ENCODE data around the gene IGF2R.

Gene IGF2R

DNA sequence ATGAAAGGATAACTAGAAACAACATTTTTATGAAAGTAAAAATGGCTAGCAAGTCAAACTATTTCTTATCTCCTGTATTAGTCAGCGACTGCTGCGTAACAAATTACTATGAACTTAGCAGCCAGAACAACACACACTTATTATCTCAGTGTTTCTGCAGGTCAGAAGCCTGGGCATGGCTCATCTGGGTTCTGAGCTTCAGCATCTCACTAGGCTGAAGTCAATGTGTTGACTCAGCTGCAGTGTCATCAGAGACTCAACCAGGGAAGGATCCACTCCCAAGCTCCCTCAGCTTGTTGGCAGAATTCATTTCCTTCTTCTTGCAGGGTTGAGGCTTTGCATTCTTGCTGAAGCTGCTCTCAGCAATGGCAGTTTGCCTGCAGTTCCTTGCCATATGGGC is 33.2 kb upstream of the IGF2R start:
- Histone ChIP-seq H3K4me2 (ENCODE audit: low read depth, low read length) (no peak overlapping the region), H3K79me2 (ENCODE audit: low read length) (no peaks in the 10 kb centered on the region), H3K4me3 (ENCODE audit: low read length) (no peak overlapping the region), H3K27me3 (replicated peaks; ENCODE audit: insufficient read depth, low read length) (no peaks in the 10 kb centered on the region), H3K36me3 (replicated peaks; ENCODE audit: insufficient read depth, low read length) (no peaks in the 10 kb centered on the region), H3K9me3 (replicated peaks; ENCODE audit: insufficient read depth, low read length) (no peaks in the 10 kb centered on the region), H3K27ac (ENCODE audit: low read length) (no peak overlapping the region), H3K9ac (ENCODE audit: low read length) (no peak overlapping the region), H4K20me1 (ENCODE audit: insufficient read depth, low read length) (no peaks in the 10 kb centered on the region), H3K4me1 (ENCODE audit: low read length) (no peaks in the 10 kb centered on the region), H2AFZ (ENCODE audit: low read length) (no peak overlapping the region), H3F3A (ENCODE audit: insufficient read depth, low read length) (no peaks in the 10 kb centered on the region), H3K9me2 (replicated peaks; ENCODE audit: insufficient read depth, low read length) (no peaks in the 10 kb centered on the region)
- TF ChIP-seq CTCF (IDR thresholded peaks at IDR 0.05; ENCODE audit: low read length) (no peak), EZH2phosphoT487 (IDR thresholded peaks at IDR 0.05; ENCODE audit: low read length) (no peak), EZH2 (optimal IDR thresholded peaks at IDR 0.05; ENCODE audit: low read depth, low read length) (no peak)
- DNase-seq: no peak

DNA sequence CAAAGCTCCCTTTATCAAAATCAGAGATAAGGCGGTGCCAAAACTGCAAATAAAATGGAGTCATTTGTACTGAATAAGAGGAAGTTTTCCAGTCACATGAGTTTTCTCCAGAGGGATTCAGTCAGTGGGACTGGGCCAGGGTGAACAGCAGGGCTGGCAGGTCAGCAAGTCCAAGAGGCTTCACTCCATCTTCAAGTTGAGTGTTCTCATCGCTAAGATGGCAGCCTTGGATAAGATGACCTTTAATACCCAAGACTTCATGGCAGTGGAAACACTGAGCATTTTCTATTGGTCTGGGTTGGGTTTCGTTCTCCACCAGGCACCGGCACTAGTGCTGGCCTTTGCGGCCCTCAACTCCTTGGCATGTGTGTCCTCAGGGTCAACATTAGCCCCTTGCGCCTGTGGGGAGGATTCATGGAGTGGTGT is 29.3 kb upstream of the IGF2R start:
- Histone ChIP-seq H3K79me2 (ENCODE audit: low read length) (no peaks in the 10 kb centered on the region), H2AFZ (ENCODE audit: low read length) (no peak overlapping the region), H3K9me2 (replicated peaks; ENCODE audit: insufficient read depth, low read length) (no peaks in the 10 kb centered on the region), H3K27me3 (replicated peaks; ENCODE audit: insufficient read depth, low read length) (no peaks in the 10 kb centered on the region), H3K9me3 (replicated peaks; ENCODE audit: insufficient read depth, low read length) (no peaks in the 10 kb centered on the region), H3K4me2 (ENCODE audit: low read depth, low read length) (no peak overlapping the region), H3K27ac (ENCODE audit: low read length) (no peak overlapping the region), H3K4me1 (ENCODE audit: low read length) (no peaks in the 10 kb centered on the region), H3K9ac (ENCODE audit: low read length) (no peak overlapping the region), H3F3A (ENCODE audit: insufficient read depth, low read length) (no peaks in the 10 kb centered on the region), H4K20me1 (ENCODE audit: insufficient read depth, low read length) (no peaks in the 10 kb centered on the region), H3K4me3 (ENCODE audit: low read length) (no peak overlapping the region), H3K36me3 (replicated peaks; ENCODE audit: insufficient read depth, low read length) (no peaks in the 10 kb centered on the region)
- TF ChIP-seq CTCF (IDR thresholded peaks at IDR 0.05; ENCODE audit: low read length): no peak
- TF ChIP-seq EZH2phosphoT487 (IDR thresholded peaks at IDR 0.05; ENCODE audit: low read length): no peak
- no peak for TF ChIP-seq EZH2 (optimal IDR thresholded peaks at IDR 0.05; ENCODE audit: low read depth, low read length)
- DNase-seq: no peak

DNA sequence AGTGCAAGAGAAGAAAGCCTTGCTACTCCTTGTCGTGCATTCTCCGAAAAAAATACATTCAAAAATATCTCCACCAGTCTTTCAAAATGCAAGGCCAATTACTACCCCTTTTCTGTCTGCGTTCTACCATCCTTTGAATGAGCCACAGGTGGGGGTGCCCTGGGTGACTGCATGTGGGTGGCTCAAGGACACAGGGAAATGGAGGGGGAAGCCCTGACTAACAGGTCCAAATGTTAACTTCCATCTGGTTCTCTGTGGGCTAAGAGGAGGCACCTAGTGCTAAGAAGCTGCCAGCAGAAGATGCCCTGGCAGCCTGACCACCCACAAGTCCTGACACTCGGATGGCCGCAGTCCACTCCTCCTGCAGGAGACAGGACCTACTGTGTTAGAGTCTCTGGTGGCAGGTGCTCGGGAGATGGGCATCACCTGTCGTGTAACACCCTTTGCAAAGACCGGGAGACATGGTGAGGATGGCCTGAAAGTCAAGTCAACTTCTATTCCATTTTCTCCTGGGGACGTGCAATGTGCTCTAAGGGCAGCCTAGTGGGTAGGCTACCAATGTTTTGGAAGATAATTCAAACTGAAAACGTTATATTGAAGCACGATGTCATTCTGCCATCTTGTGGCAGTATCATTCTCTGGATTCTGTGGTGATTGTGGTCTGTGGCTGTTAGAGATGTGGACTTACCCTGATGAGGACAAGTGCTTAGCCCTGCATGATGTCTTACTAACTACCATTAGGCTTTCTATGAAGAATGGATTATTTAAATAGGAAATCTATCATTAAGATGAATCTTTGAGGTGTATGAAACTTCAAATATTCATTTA is 27.4 kb upstream of the IGF2R start:
- no peak for TF ChIP-seq EZH2 (optimal IDR thresholded peaks at IDR 0.05; ENCODE audit: low read depth, low read length)
- peak; percentile 35 for TF ChIP-seq CTCF (IDR thresholded peaks at IDR 0.05; ENCODE audit: low read length)
- DNase-seq: peak; percentile 30
- no peak overlapping the region for H2AFZ ChIP-seq (ENCODE audit: low read length)
- no peaks in the 10 kb centered on the region for H3K9me3 ChIP-seq (replicated peaks; ENCODE audit: insufficient read depth, low read length)
- no peaks in the 10 kb centered on the region for H3K27me3 ChIP-seq (replicated peaks; ENCODE audit: insufficient read depth, low read length)
- H3K9ac ChIP-seq (ENCODE audit: low read length): no peak overlapping the region
- no peaks in the 10 kb centered on the region for H3K79me2 ChIP-seq (ENCODE audit: low read length)
- H3K4me3 ChIP-seq (ENCODE audit: low read length): no peak overlapping the region
- H3K4me2 ChIP-seq (ENCODE audit: low read depth, low read length): no peak overlapping the region
- H3F3A ChIP-seq (ENCODE audit: insufficient read depth, low read length): no peaks in the 10 kb centered on the region
- no peaks in the 10 kb centered on the region for H3K36me3 ChIP-seq (replicated peaks; ENCODE audit: insufficient read depth, low read length)
- H3K4me1 ChIP-seq (ENCODE audit: low read length): no peaks in the 10 kb centered on the region
- H3K9me2 ChIP-seq (replicated peaks; ENCODE audit: insufficient read depth, low read length): no peaks in the 10 kb centered on the region
- no peaks in the 10 kb centered on the region for H4K20me1 ChIP-seq (ENCODE audit: insufficient read depth, low read length)
- H3K27ac ChIP-seq (ENCODE audit: low read length): no peak overlapping the region

Data from MM.1S (cell line).